Hematopoietic multipotent progenitor cell treated with erythropoietin and hydrocortisone succinate and interleukin-3 and kit ligand, for 15 days (in vitro differentiated cells): Measurements from ENCODE around the gene SMAD7.
"Not testable (repeated sequence)": the region's sequence is repeated elsewhere in the genome, so short reads cannot be mapped to it uniquely, and the experiment has no call there.

Experiments used
- DNase-seq: peaks from one replicate; pipeline ENCODE4 v3.0.0-alpha.2; 2015; ENCODE audit warnings: low spot score

SMAD7 gene

GRCh38 chr18:48876590-48876989 is 74.2 kb downstream of the SMAD7 start:
- no peak for DNase-seq

GRCh38 chr18:48875942-48876511 is 74.7 kb downstream of the SMAD7 start:
- DNase-seq = no peak

DNA sequence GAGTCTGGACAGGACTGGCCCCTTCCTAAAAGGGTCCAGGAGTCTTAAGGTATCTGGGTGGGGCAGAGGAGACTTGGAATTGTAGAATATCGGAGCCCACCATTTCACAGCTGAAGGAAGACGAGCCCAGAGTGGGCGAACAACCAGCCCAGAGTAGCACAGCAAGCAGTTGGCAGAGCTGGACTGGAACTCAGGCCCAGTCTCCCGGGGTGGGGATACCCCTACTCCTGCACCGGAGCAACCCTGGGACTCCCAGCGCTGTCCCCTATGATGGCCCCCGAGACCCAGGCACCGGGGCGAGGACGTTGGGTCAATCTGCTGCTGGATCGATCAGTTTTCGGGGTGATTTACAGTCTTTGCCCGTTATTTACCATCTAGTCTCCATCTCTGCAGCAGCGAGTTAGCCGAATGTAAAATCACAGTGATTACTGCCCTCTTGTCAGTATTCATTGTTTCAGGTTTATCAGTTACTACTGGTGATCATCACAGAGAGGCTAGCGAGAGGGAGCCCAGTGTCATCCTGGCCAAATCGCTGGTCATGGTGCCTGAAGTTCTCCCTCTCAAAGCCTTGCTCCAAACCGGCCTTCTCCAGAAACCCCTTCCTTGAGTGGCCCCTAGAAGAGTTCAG is 75.3 kb downstream of the SMAD7 start:
- no peak for DNase-seq

GRCh38 chr18:48874701-48875162 is 76.0 kb downstream of the SMAD7 start:
- no peak for DNase-seq

DNA sequence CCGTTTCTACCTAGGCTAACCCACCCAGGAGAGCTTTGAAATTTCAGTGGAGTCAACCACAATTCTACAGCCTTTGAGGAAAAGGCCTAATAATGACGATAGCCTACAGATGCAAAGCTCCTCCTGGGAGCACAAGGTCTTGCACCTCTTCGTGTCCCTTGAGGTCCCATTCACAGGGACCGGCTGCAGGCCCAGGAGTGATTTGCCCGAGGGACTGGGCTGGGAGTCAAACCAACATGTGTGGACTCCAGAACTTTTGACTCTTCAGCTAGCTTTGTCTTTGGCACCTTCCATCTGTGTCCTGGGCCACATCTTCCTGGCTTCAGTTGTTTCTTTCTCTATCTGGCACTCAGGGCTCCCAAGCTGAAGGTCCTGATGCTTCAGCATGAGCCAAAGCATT is 76.5 kb downstream of the SMAD7 start:
- DNase-seq = no peak

GRCh38 chr18:48872234-48873145 is 78.3 kb downstream of the SMAD7 start:
- no peak for DNase-seq

DNA sequence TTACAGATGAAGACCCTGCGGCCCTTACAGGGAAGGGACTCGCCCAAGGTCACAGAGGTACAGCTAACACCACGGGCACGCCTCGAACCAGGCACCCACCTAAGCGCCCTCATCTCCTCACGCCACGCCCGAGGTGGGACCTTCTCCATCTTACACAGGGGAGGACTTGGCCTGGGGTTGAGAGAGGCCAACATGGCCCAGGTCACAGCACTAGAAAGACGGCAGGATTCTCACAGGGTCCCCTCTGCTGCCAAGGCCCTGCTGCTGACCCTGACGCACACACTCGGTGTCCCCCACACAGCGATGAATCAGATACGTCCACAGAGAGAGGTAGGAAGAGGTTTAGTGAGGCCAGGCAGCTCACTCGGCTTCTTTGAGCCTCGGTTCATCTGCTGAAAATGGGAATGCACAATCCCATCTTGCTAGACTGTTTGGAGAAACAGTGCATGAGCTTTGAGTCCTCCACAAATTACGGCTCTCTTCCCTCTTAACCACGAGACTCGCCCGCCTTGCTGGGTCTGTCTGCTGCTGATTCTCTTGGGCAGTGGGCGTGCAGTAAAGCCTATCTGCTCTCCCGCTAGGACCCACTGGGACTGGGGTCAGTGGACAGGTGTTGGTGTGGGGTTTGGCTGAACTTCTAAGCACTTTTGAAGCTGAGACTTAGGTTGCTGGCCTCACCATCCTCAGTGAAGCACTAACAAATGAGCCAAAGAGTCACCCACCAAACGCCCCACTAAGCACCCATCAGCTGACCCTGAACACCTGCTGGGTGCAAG is 79.2 kb downstream of the SMAD7 start:
- no peak for DNase-seq

DNA sequence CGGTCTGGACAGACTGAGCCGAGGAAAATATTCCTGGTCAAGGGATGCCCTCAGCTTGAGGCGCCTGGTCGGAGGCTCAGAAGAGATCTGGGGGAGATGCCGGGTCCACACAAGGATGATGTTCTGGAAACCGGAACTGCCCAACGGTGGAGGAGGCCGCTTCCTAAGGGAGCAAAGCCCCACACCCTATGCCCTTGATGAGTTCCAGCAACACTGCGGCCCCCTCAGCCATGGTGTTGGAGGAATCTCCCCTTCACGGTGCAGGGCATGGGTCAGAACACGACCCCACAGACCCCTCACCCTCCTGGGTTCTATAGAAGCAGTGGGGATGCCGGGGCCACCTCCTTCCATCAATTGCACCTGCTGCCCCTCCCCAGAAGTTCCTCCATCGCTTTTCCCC is 79.8 kb downstream of the SMAD7 start:
- DNase-seq = not testable (repeated sequence)
